GM12872 (cell line): ENCODE data around the gene FHL5.

Experiments
- CTCF ChIP-seq: IDR thresholded peaks from 3 replicates; pipeline ENCODE4 v1.5.1; 2011; ENCODE audit warnings: low read depth, mild to moderate bottlenecking, low read length, moderate library complexity; ENCODE audit not compliant: insufficient read depth

The FHL5 gene

GRCh38 chr6:96571551-96571950 is 8.6 kb downstream of the FHL5 start:
- no peak for TF ChIP-seq CTCF

- no peak for TF ChIP-seq CTCF
Observed at GRCh38 chr6:96575359-96575758, 12.4 kb downstream of the FHL5 start.

GRCh38 chr6:96576221-96576620 is 13.3 kb downstream of the FHL5 start:
- no peak for TF ChIP-seq CTCF

GRCh38 chr6:96582021-96582420 is 19.1 kb downstream of the FHL5 start:
- TF ChIP-seq CTCF = no peak

- no peak for TF ChIP-seq CTCF
Observed at GRCh38 chr6:96582436-96582835, 19.5 kb downstream of the FHL5 start.

GRCh38 chr6:96604420-96604819 is 41.5 kb downstream of the FHL5 start:
- TF ChIP-seq CTCF = no peak

GRCh38 chr6:96608074-96608473 is 45.1 kb downstream of the FHL5 start:
- no peak for TF ChIP-seq CTCF

- no peak for TF ChIP-seq CTCF
Observed at GRCh38 chr6:96610019-96610418, 47.1 kb downstream of the FHL5 start.
